ENCODE data around the gene GDF7.

DNA sequence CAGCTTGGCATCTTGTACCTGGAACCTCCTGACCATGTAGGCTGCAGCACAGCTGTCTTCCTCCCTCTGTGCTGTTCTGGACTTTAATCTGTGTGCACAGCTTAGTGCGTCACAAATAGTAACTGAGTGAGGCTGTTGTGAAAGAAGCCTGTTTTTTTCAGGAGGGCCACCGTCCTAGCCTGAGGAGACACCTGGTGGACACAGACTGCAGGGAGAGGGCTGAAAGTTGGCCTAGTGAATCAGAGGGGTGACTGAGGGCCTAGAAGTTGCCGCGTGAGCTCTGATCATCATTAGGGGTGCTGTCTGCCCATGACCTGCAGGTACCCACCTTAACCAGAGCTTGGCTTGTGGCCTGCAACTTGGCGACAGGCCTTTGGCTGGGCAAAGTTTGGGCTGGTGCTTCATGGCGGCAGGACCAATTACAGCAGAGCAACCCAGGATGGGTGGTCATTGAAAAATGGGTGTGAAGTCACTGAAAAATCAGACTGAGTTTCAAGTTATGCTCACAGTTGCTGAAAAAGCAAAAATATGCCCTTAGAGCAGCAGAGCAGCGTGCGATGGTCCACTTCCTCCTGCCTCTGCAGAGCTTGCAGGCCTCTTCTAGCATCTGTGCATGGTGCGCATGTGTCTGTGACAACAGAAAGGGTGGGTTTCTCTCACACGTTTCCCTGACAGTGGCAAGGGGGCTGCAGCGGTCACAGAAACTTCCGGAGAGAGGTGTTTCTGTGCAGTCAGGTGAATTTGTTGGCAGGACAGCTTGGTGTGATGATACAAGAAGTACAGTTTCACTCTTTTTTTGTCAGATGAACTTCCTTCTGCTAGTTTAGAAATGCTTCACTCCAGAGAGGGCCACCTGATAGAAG is 9.6 kb downstream of the GDF7 start:
- TF ChIP-seq, protein P1, sequence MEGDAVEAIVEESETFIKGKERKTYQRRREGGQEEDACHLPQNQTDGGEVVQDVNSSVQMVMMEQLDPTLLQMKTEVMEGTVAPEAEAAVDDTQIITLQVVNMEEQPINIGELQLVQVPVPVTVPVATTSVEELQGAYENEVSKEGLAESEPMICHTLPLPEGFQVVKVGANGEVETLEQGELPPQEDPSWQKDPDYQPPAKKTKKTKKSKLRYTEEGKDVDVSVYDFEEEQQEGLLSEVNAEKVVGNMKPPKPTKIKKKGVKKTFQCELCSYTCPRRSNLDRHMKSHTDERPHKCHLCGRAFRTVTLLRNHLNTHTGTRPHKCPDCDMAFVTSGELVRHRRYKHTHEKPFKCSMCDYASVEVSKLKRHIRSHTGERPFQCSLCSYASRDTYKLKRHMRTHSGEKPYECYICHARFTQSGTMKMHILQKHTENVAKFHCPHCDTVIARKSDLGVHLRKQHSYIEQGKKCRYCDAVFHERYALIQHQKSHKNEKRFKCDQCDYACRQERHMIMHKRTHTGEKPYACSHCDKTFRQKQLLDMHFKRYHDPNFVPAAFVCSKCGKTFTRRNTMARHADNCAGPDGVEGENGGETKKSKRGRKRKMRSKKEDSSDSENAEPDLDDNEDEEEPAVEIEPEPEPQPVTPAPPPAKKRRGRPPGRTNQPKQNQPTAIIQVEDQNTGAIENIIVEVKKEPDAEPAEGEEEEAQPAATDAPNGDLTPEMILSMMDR (IDR thresholded peaks at IDR 0.05), result no peak
- TF ChIP-seq POLR2A (IDR thresholded peaks at IDR 0.05), result no peak

All from thyroid gland (tissue), 4 donors.